Ovary (tissue), 3 donors: Measurements from ENCODE around the gene TF.

Experiments used
- EP300 ChIP-seq: sonication (generic); formaldehyde crosslinking; IDR thresholded peaks from one replicate; pipeline ENCODE4 v1.6.1; 2017; ENCODE audit warnings: antibody characterized with exemption
- POLR2A ChIP-seq: fragments of 450-650 bp; IDR thresholded peaks from one replicate; pipeline ENCODE4 v1.6.1; 2017; ENCODE audit warnings: antibody characterized with exemption, mild to moderate bottlenecking, moderate library complexity
- TF ChIP-seq, protein P1 (sequence below), 3 donors: fragments of 450-650 bp in 2 of 3; fragments of 200-600 bp in 1 of 3; IDR thresholded peaks; one replicate each; pipeline versions ENCODE4 v1.5.1 to v1.8.0; 2016 to 2022; ENCODE audit warnings: antibody characterized with exemption in 3 of 3, mild to moderate bottlenecking in 1 of 3
- donor health status: DM: no; HTN: no; CAD: no.

DNA sequence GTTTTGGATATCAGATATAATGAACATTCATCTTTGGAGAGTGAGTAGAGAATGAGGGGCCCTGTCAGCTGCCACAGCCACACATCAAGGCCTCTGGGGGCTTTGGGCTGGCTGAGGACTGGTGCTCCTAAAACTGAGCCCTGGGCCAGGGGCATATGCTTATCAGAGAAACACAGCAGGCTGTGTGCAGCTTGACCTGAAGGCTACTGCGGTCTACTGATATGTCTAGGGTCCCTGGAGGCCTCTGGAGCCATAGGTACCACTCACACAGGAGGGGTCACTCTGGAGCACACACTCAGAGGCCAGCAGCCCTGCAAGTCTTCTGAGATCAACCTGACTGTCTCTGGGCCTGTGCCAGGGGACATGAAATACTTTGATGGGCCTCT, 7.6 kb downstream of the TF start:
- TF ChIP-seq, protein P1, sequence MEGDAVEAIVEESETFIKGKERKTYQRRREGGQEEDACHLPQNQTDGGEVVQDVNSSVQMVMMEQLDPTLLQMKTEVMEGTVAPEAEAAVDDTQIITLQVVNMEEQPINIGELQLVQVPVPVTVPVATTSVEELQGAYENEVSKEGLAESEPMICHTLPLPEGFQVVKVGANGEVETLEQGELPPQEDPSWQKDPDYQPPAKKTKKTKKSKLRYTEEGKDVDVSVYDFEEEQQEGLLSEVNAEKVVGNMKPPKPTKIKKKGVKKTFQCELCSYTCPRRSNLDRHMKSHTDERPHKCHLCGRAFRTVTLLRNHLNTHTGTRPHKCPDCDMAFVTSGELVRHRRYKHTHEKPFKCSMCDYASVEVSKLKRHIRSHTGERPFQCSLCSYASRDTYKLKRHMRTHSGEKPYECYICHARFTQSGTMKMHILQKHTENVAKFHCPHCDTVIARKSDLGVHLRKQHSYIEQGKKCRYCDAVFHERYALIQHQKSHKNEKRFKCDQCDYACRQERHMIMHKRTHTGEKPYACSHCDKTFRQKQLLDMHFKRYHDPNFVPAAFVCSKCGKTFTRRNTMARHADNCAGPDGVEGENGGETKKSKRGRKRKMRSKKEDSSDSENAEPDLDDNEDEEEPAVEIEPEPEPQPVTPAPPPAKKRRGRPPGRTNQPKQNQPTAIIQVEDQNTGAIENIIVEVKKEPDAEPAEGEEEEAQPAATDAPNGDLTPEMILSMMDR (IDR thresholded peaks at IDR 0.05) = no peak
- TF ChIP-seq EP300 (no peak), POLR2A (no peak)
